A673 (cell line): Measurements from ENCODE around the gene MSANTD1.

Experiments
- CTCF ChIP-seq: fragments of 300-800, 200-600 bp; sonication (generic); conservative IDR thresholded peaks from 2 replicates; pipeline ENCODE4 v1.5.1; 2017; ENCODE audit warnings: low read depth, mild to moderate bottlenecking, antibody characterized with exemption, low read length, moderate library complexity, mixed read lengths
- EZH2 ChIP-seq: fragments of 200-600 bp; sonication (generic); IDR thresholded peaks from 2 replicates; pipeline ENCODE4 v1.6.1; 2017; ENCODE audit warnings: borderline replicate concordance, low read depth, mild to moderate bottlenecking, mixed read lengths, antibody characterized with exemption, low read length; ENCODE audit not compliant: poor library complexity, severe bottlenecking

GRCh38 chr4:3257556-3258482 is 8.9 kb downstream of the MSANTD1 start:
- TF ChIP-seq CTCF (no peak), EZH2 (no peak)
